Measurements from ENCODE around the gene FBXO45. TPM values are rescaled to one million over a fixed set of nuclear protein-coding genes. Genes with fewer than 3 reads are reported as not detected.

Gene FBXO45
- total RNA-seq, 1 experiment from 2014 or later = 16.0 TPM

DNA sequence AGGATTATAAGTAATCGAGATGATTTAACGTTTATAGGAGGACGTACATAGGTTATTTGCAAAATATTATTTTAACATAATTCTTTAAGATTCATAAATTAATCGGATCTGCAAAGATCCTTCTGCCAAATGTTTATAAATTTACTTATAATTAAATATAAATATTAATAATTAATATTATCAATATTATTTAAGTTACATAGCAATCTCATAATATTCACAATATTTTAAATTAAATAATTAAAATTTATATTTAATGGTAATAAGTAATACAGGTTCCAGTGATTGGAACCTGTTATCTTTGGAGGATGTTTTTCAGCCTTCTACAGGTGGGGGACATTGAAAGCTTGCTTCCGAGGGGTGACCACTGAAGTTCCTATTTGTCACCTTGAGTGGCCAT is 16.2 kb upstream of the FBXO45 start:
- intact Hi-C loops (cut with micrococcal nuclease) = no loop called here
- DNase-seq (ENCODE audit: unreplicated experiment) = no peak
- H3K36me3 Mint-ChIP-seq (ENCODE audit: insufficient read depth, unreplicated experiment) = no peaks in the 10 kb centered on the region
- no peak overlapping the region for H3K27ac Mint-ChIP-seq (ENCODE audit: low read depth, unreplicated experiment)
- ChIA-PET POLR2A (no interaction called here), CTCF (interaction anchor here (0.8 kb wide), 1 partner anchor 15 kb away, joined by 3 read pairs; no protein-coding TSS in a partner anchor)
- no peaks in the 10 kb centered on the region for H3K9me3 Mint-ChIP-seq (ENCODE audit: unreplicated experiment)
- H3K4me3 Mint-ChIP-seq (ENCODE audit: unreplicated experiment) = no peak overlapping the region
- TF ChIP-seq, protein P1, sequence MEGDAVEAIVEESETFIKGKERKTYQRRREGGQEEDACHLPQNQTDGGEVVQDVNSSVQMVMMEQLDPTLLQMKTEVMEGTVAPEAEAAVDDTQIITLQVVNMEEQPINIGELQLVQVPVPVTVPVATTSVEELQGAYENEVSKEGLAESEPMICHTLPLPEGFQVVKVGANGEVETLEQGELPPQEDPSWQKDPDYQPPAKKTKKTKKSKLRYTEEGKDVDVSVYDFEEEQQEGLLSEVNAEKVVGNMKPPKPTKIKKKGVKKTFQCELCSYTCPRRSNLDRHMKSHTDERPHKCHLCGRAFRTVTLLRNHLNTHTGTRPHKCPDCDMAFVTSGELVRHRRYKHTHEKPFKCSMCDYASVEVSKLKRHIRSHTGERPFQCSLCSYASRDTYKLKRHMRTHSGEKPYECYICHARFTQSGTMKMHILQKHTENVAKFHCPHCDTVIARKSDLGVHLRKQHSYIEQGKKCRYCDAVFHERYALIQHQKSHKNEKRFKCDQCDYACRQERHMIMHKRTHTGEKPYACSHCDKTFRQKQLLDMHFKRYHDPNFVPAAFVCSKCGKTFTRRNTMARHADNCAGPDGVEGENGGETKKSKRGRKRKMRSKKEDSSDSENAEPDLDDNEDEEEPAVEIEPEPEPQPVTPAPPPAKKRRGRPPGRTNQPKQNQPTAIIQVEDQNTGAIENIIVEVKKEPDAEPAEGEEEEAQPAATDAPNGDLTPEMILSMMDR (IDR thresholded peaks at IDR 0.05; ENCODE audit: unreplicated experiment) = no peak
- no TSS peak for BruUV-seq (replicated peaks)
- no peaks in the 10 kb centered on the region for H3K4me1 Mint-ChIP-seq (ENCODE audit: insufficient read depth, unreplicated experiment)
- no peaks in the 10 kb centered on the region for H3K27me3 Mint-ChIP-seq (ENCODE audit: insufficient read depth, unreplicated experiment)

DNA sequence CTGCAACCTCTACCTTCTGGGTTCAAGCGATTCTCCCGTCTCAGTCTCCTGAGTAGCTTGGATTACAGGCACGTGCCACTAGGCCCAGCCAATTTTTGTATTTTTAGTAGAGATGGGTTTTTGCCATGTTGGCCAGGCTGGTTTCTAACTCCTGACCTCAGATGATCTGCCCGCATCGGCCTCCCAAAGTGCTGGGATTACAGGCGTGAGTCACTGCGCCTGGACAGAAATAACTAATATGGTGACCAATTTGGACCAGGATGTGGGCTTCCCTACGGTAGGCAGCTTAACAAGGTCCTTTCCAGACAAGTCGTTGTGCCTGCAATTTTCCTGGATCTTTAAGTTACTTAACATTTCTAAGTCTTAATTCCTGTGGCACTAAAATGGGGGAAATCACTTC is 14.9 kb upstream of the FBXO45 start:
- H3K9me3 Mint-ChIP-seq (ENCODE audit: unreplicated experiment) = no peaks in the 10 kb centered on the region
- no peaks in the 10 kb centered on the region for H3K4me1 Mint-ChIP-seq (ENCODE audit: insufficient read depth, unreplicated experiment)
- no TSS peak for BruUV-seq (replicated peaks)
- H3K27ac Mint-ChIP-seq (ENCODE audit: low read depth, unreplicated experiment) = no peak overlapping the region
- no peaks in the 10 kb centered on the region for H3K27me3 Mint-ChIP-seq (ENCODE audit: insufficient read depth, unreplicated experiment)
- no peaks in the 10 kb centered on the region for H3K36me3 Mint-ChIP-seq (ENCODE audit: insufficient read depth, unreplicated experiment)
- TF ChIP-seq, protein P1 (IDR thresholded peaks at IDR 0.05; ENCODE audit: unreplicated experiment) = no peak
- intact Hi-C loops (cut with micrococcal nuclease) = no loop called here
- POLR2A ChIA-PET = interaction anchor here (0.6 to 1.7 kb wide), 2 partner anchors 16 to 164 kb away, joined by 3 to 5 read pairs; no protein-coding TSS in a partner anchor
- H3K4me3 Mint-ChIP-seq (ENCODE audit: unreplicated experiment) = no peak overlapping the region
- DNase-seq (ENCODE audit: unreplicated experiment) = no peak
- CTCF ChIA-PET = interaction anchor here (0.7 to 1.4 kb wide), 2 partner anchors 25 to 34 kb away, joined by 3 to 4 read pairs; no protein-coding TSS in a partner anchor

- H3K27ac Mint-ChIP-seq (ENCODE audit: low read depth, unreplicated experiment) = no peak overlapping the region
- no peaks in the 10 kb centered on the region for H3K9me3 Mint-ChIP-seq (ENCODE audit: unreplicated experiment)
- TF ChIP-seq, protein P1 (IDR thresholded peaks at IDR 0.05; ENCODE audit: unreplicated experiment) = no peak
- no peak overlapping the region for H3K4me3 Mint-ChIP-seq (ENCODE audit: unreplicated experiment)
- no peak for DNase-seq (ENCODE audit: unreplicated experiment)
- no peaks in the 10 kb centered on the region for H3K27me3 Mint-ChIP-seq (ENCODE audit: insufficient read depth, unreplicated experiment)
- CTCF ChIA-PET = interaction anchor here (0.6 to 1.8 kb wide), 4 partner anchors 16 to 713 kb away, joined by 3 to 6 read pairs (median 4); no protein-coding TSS in a partner anchor
- no TSS peak for BruUV-seq (replicated peaks)
- intact Hi-C loops (cut with micrococcal nuclease) = no loop called here
- H3K36me3 Mint-ChIP-seq (ENCODE audit: insufficient read depth, unreplicated experiment) = peaks cover 5% of the 10 kb centered on the region
- H3K4me1 Mint-ChIP-seq (ENCODE audit: insufficient read depth, unreplicated experiment) = no peaks in the 10 kb centered on the region
- POLR2A ChIA-PET = interaction anchor here (0.6 to 1.8 kb wide), 3 partner anchors 14 to 158 kb away, joined by 3 to 14 read pairs (median 5); partner anchors contain the start of genes CEP19, FBXO45, PIGX and WDR53
These were observed 14.3 kb upstream of the FBXO45 start for GRCh38 chr3:196554205-196554604.

DNA sequence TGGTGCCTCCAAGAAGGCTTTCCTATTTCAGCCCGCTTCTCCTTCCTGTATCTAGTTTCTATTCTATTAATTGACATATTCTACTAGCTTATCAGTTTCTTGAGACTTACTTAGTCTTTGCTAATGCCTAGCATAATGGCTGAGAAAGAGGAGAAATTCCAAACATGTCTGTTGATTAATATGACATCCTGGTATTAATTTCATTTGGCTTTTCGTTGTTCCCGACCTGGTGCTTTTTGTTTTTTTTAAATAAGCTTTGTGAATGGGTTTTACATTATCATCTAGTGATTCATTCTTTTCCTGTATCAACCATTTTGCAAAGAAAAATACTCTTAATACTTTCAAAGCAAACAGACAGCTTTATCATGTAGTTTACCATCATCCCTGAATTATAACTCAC is 13.2 kb upstream of the FBXO45 start:
- ChIA-PET POLR2A (interaction anchor here (1.2 to 1.8 kb wide), 3 partner anchors 8 to 15 kb away, joined by 4 to 14 read pairs (median 5); partner anchors contain the start of genes FBXO45 and WDR53), CTCF (interaction anchor here (0.6 to 1.8 kb wide), 3 partner anchors 17 to 35 kb away, joined by 3 to 6 read pairs (median 3); no protein-coding TSS in a partner anchor)
- TF ChIP-seq, protein P1 (IDR thresholded peaks at IDR 0.05; ENCODE audit: unreplicated experiment) = no peak
- no peaks in the 10 kb centered on the region for H3K9me3 Mint-ChIP-seq (ENCODE audit: unreplicated experiment)
- no peaks in the 10 kb centered on the region for H3K4me1 Mint-ChIP-seq (ENCODE audit: insufficient read depth, unreplicated experiment)
- H3K4me3 Mint-ChIP-seq (ENCODE audit: unreplicated experiment) = no peak overlapping the region
- no peaks in the 10 kb centered on the region for H3K27me3 Mint-ChIP-seq (ENCODE audit: insufficient read depth, unreplicated experiment)
- BruUV-seq (replicated peaks) = no TSS peak
- no peak overlapping the region for H3K27ac Mint-ChIP-seq (ENCODE audit: low read depth, unreplicated experiment)
- H3K36me3 Mint-ChIP-seq (ENCODE audit: insufficient read depth, unreplicated experiment) = peaks cover 9% of the 10 kb centered on the region
- intact Hi-C loops (cut with micrococcal nuclease) = no loop called here
- no peak for DNase-seq (ENCODE audit: unreplicated experiment)
